K562 (cell line): ENCODE data around the gene CALR3.

Source experiments
- ARID3A ChIP-seq: IDR thresholded peaks from 2 replicates; pipeline ENCODE4 v1.6.1; 2012; ENCODE audit warnings: low read depth, low read length, improper control_type of control experiment, borderline replicate concordance
- ARNT ChIP-seq, 2 experiments: fragments of 450-650 bp; IDR thresholded peaks; 2 replicates each; pipeline ENCODE4 v1.6.1; 2016; ENCODE audit warnings: mild to moderate bottlenecking in 1 of 2
- CHCHD3 ChIP-seq: fragments of 250-450 bp; sonication (Bioruptor Pico); IDR thresholded peaks from 2 replicates; pipeline ENCODE4 v2.1.2; 2022; ENCODE audit warnings: mild to moderate bottlenecking
- CHD1 ChIP-seq: fragments of 200-600 bp; sonication (generic); IDR thresholded peaks from one replicate; pipeline ENCODE4 v1.6.1; 2012; ENCODE audit warnings: mild to moderate bottlenecking, moderate library complexity, low read length, inconsistent platforms
- CTCF ChIP-seq, 3 experiments: IDR thresholded peaks in 2 of 3; conservative IDR thresholded peaks in 1 of 3; 2 replicates each; pipeline ENCODE4 v1.5.1; 2011 to 2012; ENCODE audit warnings: low read length in 3 of 3, mild to moderate bottlenecking in 3 of 3, control low read depth in 2 of 3, improper control_type of control experiment in 1 of 3, inconsistent platforms in 1 of 3, low read depth in 1 of 3, mixed read lengths in 1 of 3, moderate library complexity in 1 of 3; ENCODE audit not compliant: insufficient read depth in 2 of 3
- JUND ChIP-seq, 2 experiments: IDR thresholded peaks; 2 replicates in 1 of 2; 3 replicates in 1 of 2; pipeline ENCODE4 v1.6.1; 2011; ENCODE audit warnings: borderline replicate concordance in 2 of 2, low read depth in 2 of 2, low read length in 2 of 2, improper control_type of control experiment in 1 of 2, missing biosample characterization in 1 of 2, missing genetic modification characterization in 1 of 2, missing genetic modification reagents in 1 of 2
- LARP7 ChIP-seq: fragments of 450-650 bp; IDR thresholded peaks from 2 replicates; pipeline ENCODE4 v1.6.1; 2016
- NBN ChIP-seq: fragments of 450-650 bp; IDR thresholded peaks from 2 replicates; pipeline ENCODE4 v1.6.1; 2016; ENCODE audit warnings: low read depth, mild to moderate bottlenecking
- NFRKB ChIP-seq: fragments of 450-650 bp; IDR thresholded peaks from 2 replicates; pipeline ENCODE4 v1.6.1; 2016; ENCODE audit warnings: low read depth
- POLR2A ChIP-seq: fragments of 450-650 bp; conservative IDR thresholded peaks from 2 replicates; pipeline ENCODE4 v1.6.1; 2016
- USF1 ChIP-seq: sonication (generic); formaldehyde crosslinking; IDR thresholded peaks from 2 replicates; pipeline ENCODE4 v1.9.0; 2022; ENCODE audit warnings: mild to moderate bottlenecking, missing genetic modification reagents
- ZNF121 ChIP-seq: sonication (generic); formaldehyde crosslinking; conservative IDR thresholded peaks from 2 replicates; pipeline ENCODE4 v1.8.0; 2022; ENCODE audit warnings: missing genetic modification reagents
- ZNF57 ChIP-seq: fragments of 450-650 bp; formaldehyde crosslinking; IDR thresholded peaks from 2 replicates; pipeline ENCODE4 v1.4.0; 2020; ENCODE audit warnings: mild to moderate bottlenecking, moderate library complexity

GRCh38 chr19:16444269-16444600 lies 51.7 kb downstream of the CALR3 start:
- TF ChIP-seq ZNF121 (CRISPR knock-in tag): no peak
- no peak for TF ChIP-seq POLR2A
- no peak for TF ChIP-seq ARID3A
- TF ChIP-seq CHD1: no peak
- no peak for TF ChIP-seq JUND (IDR thresholded peaks at IDR 0.05; ENCODE audit: borderline replicate concordance, low read depth, low read length)
- TF ChIP-seq JUND (tag; IDR thresholded peaks at IDR 0.05; ENCODE audit: borderline replicate concordance, low read depth, low read length): no peak
- TF ChIP-seq NFRKB: no peak
- no peak for TF ChIP-seq CHCHD3
- no peak for TF ChIP-seq NBN
- TF ChIP-seq USF1 (CRISPR knock-in tag): no peak
- no peak for TF ChIP-seq CTCF (IDR thresholded peaks at IDR 0.05 in 2 of 3, conservative IDR thresholded peaks at IDR 0.05 in 1 of 3; ENCODE audit: insufficient read depth in 2 of 3, low read depth in 1 of 3, low read length in 3 of 3)
- TF ChIP-seq ZNF57 (CRISPR knock-in tag): no peak
- TF ChIP-seq ARNT (IDR thresholded peaks at IDR 0.05): no peak
- no peak for TF ChIP-seq LARP7
